Mesenteric fat pad (tissue), 1 donor: ENCODE results near the gene NOL4L. TPM values are rescaled to one million over a fixed set of nuclear protein-coding genes. Genes with fewer than 3 reads are reported as not detected.

Experiments used
- DNase-seq: peaks from one replicate; pipeline ENCODE4 v3.0.0-alpha.2; 2020; ENCODE audit warnings: low spot score
- total RNA-seq: library from RNA; stranded (reverse); fragmentation: NEBNext Ultra II Directional; extraction: Animal tissue kit (Norgen Biotek cat#: 25700); gene quantifications from one replicate; pipeline ENCODE4 v1.2.1, GENCODE V29; 2021
- donor health status: DM: yes; HTN: yes; CAD: no.

NOL4L gene
- total RNA-seq, 1 donor from 2014 or later = 21.5 TPM

- no peak for DNase-seq
Measured at GRCh38 chr20:32614303-32614702, 29.2 kb upstream of the NOL4L start.

GRCh38 chr20:32613192-32614053, 28.3 kb upstream of the NOL4L start:
- no peak for DNase-seq

- DNase-seq = no peak
Measured at GRCh38 chr20:32612351-32613191, 27.4 kb upstream of the NOL4L start.

GRCh38 chr20:32611868-32612267, 26.7 kb upstream of the NOL4L start:
- no peak for DNase-seq

GRCh38 chr20:32611286-32611685, 26.2 kb upstream of the NOL4L start:
- no peak for DNase-seq

GRCh38 chr20:32610472-32611218, 25.5 kb upstream of the NOL4L start:
- no peak for DNase-seq

- no peak for DNase-seq
Measured at GRCh38 chr20:32609993-32610392, 24.9 kb upstream of the NOL4L start.

GRCh38 chr20:32609111-32609773, 24.1 kb upstream of the NOL4L start:
- DNase-seq = no peak

GRCh38 chr20:32608664-32609015, 23.5 kb upstream of the NOL4L start:
- DNase-seq = no peak

GRCh38 chr20:32607727-32608663, 22.9 kb upstream of the NOL4L start:
- no peak for DNase-seq

- no peak for DNase-seq
Measured at GRCh38 chr20:32607324-32607723, 22.2 kb upstream of the NOL4L start.

- no peak for DNase-seq
Measured at GRCh38 chr20:32606790-32607189, 21.7 kb upstream of the NOL4L start.

GRCh38 chr20:32606107-32606506, 21.0 kb upstream of the NOL4L start:
- DNase-seq = no peak

- DNase-seq = no peak
Measured at GRCh38 chr20:32605167-32605656, 20.1 kb upstream of the NOL4L start.

- DNase-seq = no peak
Measured at GRCh38 chr20:32603046-32603726, 18.1 kb upstream of the NOL4L start.

GRCh38 chr20:32602273-32602672, 17.1 kb upstream of the NOL4L start:
- no peak for DNase-seq

GRCh38 chr20:32600681-32601237, 15.6 kb upstream of the NOL4L start:
- DNase-seq = no peak

- no peak for DNase-seq
Measured at GRCh38 chr20:32599783-32600340, 14.7 kb upstream of the NOL4L start.

GRCh38 chr20:32598606-32599005, 13.5 kb upstream of the NOL4L start:
- no peak for DNase-seq
